ENCODE data around the gene OR2AG2.

Gene OR2AG2

GRCh38 chr11:6778518-6778917 lies 6.7 kb upstream of the OR2AG2 start:
- Histone ChIP-seq H3K27ac (ENCODE audit: low read depth, low read length, severe bottlenecking) (no peak overlapping the region), H3K9me3 (ENCODE audit: control insufficient read depth, low read length) (no peaks in the 10 kb centered on the region), H3K4me3 (ENCODE audit: extremely low read depth, insufficient read depth, low read length, poor library complexity, severe bottlenecking) (no peak overlapping the region), H3K4me1 (ENCODE audit: control insufficient read depth, insufficient read depth, low read length, poor library complexity, severe bottlenecking) (no peaks in the 10 kb centered on the region), H3K36me3 (ENCODE audit: control insufficient read depth, insufficient read depth, low read length) (no peaks in the 10 kb centered on the region)

DNA sequence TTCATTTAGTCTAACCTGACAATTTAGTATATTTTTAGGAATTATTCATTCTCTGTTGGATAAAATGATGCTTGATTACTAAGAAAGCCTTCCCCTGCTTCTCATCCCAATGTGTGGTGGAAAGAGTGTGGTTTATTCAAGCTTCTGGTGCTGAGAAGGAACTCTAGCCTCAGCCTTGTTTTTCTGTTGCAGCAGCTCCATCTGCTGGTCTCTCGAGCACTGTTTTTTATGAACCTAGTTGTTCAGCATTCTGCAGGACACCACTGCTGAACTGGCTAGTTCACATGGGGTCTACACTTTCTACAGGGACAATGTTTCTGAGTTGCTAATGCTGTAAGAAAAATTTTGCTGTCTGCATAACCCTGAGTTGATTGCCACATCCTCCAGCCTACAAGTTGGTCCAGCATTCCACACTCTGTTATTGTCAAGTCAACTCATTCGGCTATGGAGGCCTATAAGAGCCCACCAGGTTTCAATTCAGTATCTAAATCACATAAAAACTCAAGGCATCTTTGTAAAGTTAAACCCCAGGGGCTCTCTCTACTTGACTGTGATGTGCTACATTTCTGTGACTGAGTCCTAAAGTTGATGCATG lies 14.3 kb downstream of the OR2AG2 start:
- Histone ChIP-seq H3K27ac (ENCODE audit: low read depth, low read length, severe bottlenecking) (no peak overlapping the region), H3K4me1 (ENCODE audit: control insufficient read depth, insufficient read depth, low read length, poor library complexity, severe bottlenecking) (no peaks in the 10 kb centered on the region), H3K36me3 (ENCODE audit: control insufficient read depth, insufficient read depth, low read length) (no peaks in the 10 kb centered on the region), H3K9me3 (ENCODE audit: control insufficient read depth, low read length) (no peaks in the 10 kb centered on the region), H3K4me3 (ENCODE audit: extremely low read depth, insufficient read depth, low read length, poor library complexity, severe bottlenecking) (no peak overlapping the region)
- WGBS, 2 experiments (ENCODE audit: insufficient coverage in 2 of 2) = 0 to 11% methylated on average over 1 of the region's 2 CpGs

DNA sequence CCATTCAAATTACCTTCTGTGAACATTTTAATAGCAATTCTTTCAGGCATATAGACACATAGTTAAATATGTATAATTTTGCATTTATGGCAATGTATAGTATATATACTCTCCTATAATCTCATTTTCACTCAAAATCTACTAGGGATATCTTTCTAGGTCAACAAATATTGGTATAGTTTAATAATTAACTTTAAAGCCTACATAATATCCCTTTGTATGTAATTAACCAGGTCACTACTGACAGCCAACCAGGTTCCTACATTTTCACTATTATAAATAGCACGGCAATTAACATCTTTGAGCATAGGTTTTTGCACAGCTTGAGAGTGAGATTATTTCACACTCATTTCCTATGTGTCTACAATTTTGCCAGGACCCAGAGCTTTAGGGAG lies 15.8 kb downstream of the OR2AG2 start:
- no peaks in the 10 kb centered on the region for H3K4me1 ChIP-seq (ENCODE audit: control insufficient read depth, insufficient read depth, low read length, poor library complexity, severe bottlenecking)
- WGBS, 2 experiments (ENCODE audit: insufficient coverage in 2 of 2) = no CpG with 5 or more reads among the region's 1 CpG
- no peaks in the 10 kb centered on the region for H3K36me3 ChIP-seq (ENCODE audit: control insufficient read depth, insufficient read depth, low read length)
- H3K9me3 ChIP-seq (ENCODE audit: control insufficient read depth, low read length) = no peaks in the 10 kb centered on the region
- no peak overlapping the region for H3K27ac ChIP-seq (ENCODE audit: low read depth, low read length, severe bottlenecking)
- H3K4me3 ChIP-seq (ENCODE audit: extremely low read depth, insufficient read depth, low read length, poor library complexity, severe bottlenecking) = no peak overlapping the region

GRCh38 chr11:6755303-6755952 lies 16.3 kb downstream of the OR2AG2 start:
- 4 to 11% methylated on average over 4 of the region's 5 CpGs for WGBS, 2 experiments (ENCODE audit: insufficient coverage in 2 of 2)
- no peaks in the 10 kb centered on the region for H3K4me1 ChIP-seq (ENCODE audit: control insufficient read depth, insufficient read depth, low read length, poor library complexity, severe bottlenecking)
- H3K27ac ChIP-seq (ENCODE audit: low read depth, low read length, severe bottlenecking) = no peak overlapping the region
- H3K36me3 ChIP-seq (ENCODE audit: control insufficient read depth, insufficient read depth, low read length) = no peaks in the 10 kb centered on the region
- no peaks in the 10 kb centered on the region for H3K9me3 ChIP-seq (ENCODE audit: control insufficient read depth, low read length)
- H3K4me3 ChIP-seq (ENCODE audit: extremely low read depth, insufficient read depth, low read length, poor library complexity, severe bottlenecking) = no peak overlapping the region

- 100% methylated on average over 1 of the region's 3 CpGs; no CpG with 5 or more reads in 1 of the 2 experiments for WGBS, 2 experiments (ENCODE audit: insufficient coverage in 2 of 2)
- no peaks in the 10 kb centered on the region for H3K36me3 ChIP-seq (ENCODE audit: control insufficient read depth, insufficient read depth, low read length)
- no peak overlapping the region for H3K4me3 ChIP-seq (ENCODE audit: extremely low read depth, insufficient read depth, low read length, poor library complexity, severe bottlenecking)
These were observed 24.6 kb downstream of the OR2AG2 start for GRCh38 chr11:6747097-6747668.

GRCh38 chr11:6746626-6747025 lies 25.1 kb downstream of the OR2AG2 start:
- Histone ChIP-seq H3K4me1 (ENCODE audit: control insufficient read depth, insufficient read depth, low read length, poor library complexity, severe bottlenecking) (no peaks in the 10 kb centered on the region), H3K9me3 (ENCODE audit: control insufficient read depth, low read length) (no peaks in the 10 kb centered on the region), H3K27ac (ENCODE audit: low read depth, low read length, severe bottlenecking) (no peak overlapping the region), H3K4me3 (ENCODE audit: extremely low read depth, insufficient read depth, low read length, poor library complexity, severe bottlenecking) (no peak overlapping the region), H3K36me3 (ENCODE audit: control insufficient read depth, insufficient read depth, low read length) (no peaks in the 10 kb centered on the region)
- no CpG with 5 or more reads among the region's 1 CpG for WGBS, 2 experiments (ENCODE audit: insufficient coverage in 2 of 2)

More at GRCh38 chr11:6747097-6747668, 24.6 kb downstream of the OR2AG2 start:
- no peaks in the 10 kb centered on the region for H3K9me3 ChIP-seq (ENCODE audit: control insufficient read depth, low read length)
- H3K27ac ChIP-seq (ENCODE audit: low read depth, low read length, severe bottlenecking) = no peak overlapping the region
- H3K4me1 ChIP-seq (ENCODE audit: control insufficient read depth, insufficient read depth, low read length, poor library complexity, severe bottlenecking) = no peaks in the 10 kb centered on the region

DNA sequence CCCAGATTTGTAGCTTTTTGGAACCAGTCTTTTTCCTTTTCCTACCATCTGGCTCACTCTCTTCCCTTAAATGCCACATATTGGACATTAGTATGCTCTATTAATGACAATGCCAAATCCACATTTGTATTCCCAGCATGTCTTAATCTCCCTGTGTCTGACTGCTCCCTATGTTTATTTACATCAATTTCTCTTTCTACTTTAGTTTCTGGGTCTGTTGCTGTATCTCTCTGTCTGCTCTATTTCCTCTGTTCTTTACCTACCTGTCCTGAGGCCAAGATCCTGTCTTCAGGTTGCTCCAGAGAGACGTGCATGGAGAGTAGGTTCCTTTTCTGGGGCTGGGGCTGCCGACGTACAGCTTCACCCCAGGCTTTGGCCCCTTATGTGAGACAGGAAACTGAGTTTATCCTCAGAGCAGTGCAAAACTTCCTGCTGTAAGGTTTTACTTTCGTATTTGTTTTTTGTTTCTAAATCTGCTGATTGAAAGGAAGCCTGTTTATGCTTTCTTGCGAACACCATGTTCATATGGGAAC lies 25.6 kb downstream of the OR2AG2 start:
- WGBS, 2 experiments (ENCODE audit: insufficient coverage in 2 of 2) = 85 to 91% methylated on average over 4 to 5 of the region's 5 CpGs
- Histone ChIP-seq H3K36me3 (ENCODE audit: control insufficient read depth, insufficient read depth, low read length) (no peaks in the 10 kb centered on the region), H3K9me3 (ENCODE audit: control insufficient read depth, low read length) (no peaks in the 10 kb centered on the region), H3K27ac (ENCODE audit: low read depth, low read length, severe bottlenecking) (no peak overlapping the region), H3K4me1 (ENCODE audit: control insufficient read depth, insufficient read depth, low read length, poor library complexity, severe bottlenecking) (no peaks in the 10 kb centered on the region), H3K4me3 (ENCODE audit: extremely low read depth, insufficient read depth, low read length, poor library complexity, severe bottlenecking) (no peak overlapping the region)

- H3K4me1 ChIP-seq (ENCODE audit: control insufficient read depth, insufficient read depth, low read length, poor library complexity, severe bottlenecking) = no peaks in the 10 kb centered on the region
- H3K4me3 ChIP-seq (ENCODE audit: extremely low read depth, insufficient read depth, low read length, poor library complexity, severe bottlenecking) = no peak overlapping the region
- no peaks in the 10 kb centered on the region for H3K36me3 ChIP-seq (ENCODE audit: control insufficient read depth, insufficient read depth, low read length)
- H3K9me3 ChIP-seq (ENCODE audit: control insufficient read depth, low read length) = no peaks in the 10 kb centered on the region
- 80 to 95% methylated on average over 1 to 2 of the region's 2 CpGs for WGBS, 2 experiments (ENCODE audit: insufficient coverage in 2 of 2)
- H3K27ac ChIP-seq (ENCODE audit: low read depth, low read length, severe bottlenecking) = no peak overlapping the region
These were observed 26.2 kb downstream of the OR2AG2 start for GRCh38 chr11:6745465-6746015.

DNA sequence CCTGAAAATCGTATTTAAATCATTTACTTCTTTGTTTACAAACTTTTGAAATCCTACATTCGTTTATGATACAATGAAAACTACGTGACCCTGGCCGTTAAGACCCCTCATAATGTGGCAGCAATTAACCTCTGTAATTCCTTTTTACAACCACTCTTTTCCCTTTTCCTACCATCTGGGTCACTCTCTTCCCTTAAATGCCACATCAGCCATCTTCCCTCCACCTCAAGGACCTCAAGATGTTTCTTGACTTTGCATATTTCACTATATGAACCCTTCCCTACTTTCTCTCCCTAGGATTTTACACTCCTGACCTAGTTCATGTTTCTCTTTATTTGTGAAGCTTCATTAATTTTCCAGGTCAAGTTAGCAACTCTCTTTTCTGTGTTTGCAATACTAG lies 26.8 kb downstream of the OR2AG2 start:
- 88 to 95% methylated on average over 4 of the region's 4 CpGs for WGBS, 2 experiments (ENCODE audit: insufficient coverage in 2 of 2)
- no peaks in the 10 kb centered on the region for H3K4me1 ChIP-seq (ENCODE audit: control insufficient read depth, insufficient read depth, low read length, poor library complexity, severe bottlenecking)
- H3K4me3 ChIP-seq (ENCODE audit: extremely low read depth, insufficient read depth, low read length, poor library complexity, severe bottlenecking) = no peak overlapping the region
- H3K9me3 ChIP-seq (ENCODE audit: control insufficient read depth, low read length) = no peaks in the 10 kb centered on the region
- H3K27ac ChIP-seq (ENCODE audit: low read depth, low read length, severe bottlenecking) = no peak overlapping the region
- H3K36me3 ChIP-seq (ENCODE audit: control insufficient read depth, insufficient read depth, low read length) = no peaks in the 10 kb centered on the region

- 74 to 77% methylated on average over 5 to 6 of the region's 7 CpGs for WGBS, 2 experiments (ENCODE audit: insufficient coverage in 2 of 2)
- H3K4me1 ChIP-seq (ENCODE audit: control insufficient read depth, insufficient read depth, low read length, poor library complexity, severe bottlenecking) = no peaks in the 10 kb centered on the region
- H3K27ac ChIP-seq (ENCODE audit: low read depth, low read length, severe bottlenecking) = no peak overlapping the region
- no peak overlapping the region for H3K4me3 ChIP-seq (ENCODE audit: extremely low read depth, insufficient read depth, low read length, poor library complexity, severe bottlenecking)
- no peaks in the 10 kb centered on the region for H3K36me3 ChIP-seq (ENCODE audit: control insufficient read depth, insufficient read depth, low read length)
- H3K9me3 ChIP-seq (ENCODE audit: control insufficient read depth, low read length) = no peaks in the 10 kb centered on the region
These were observed 29.5 kb downstream of the OR2AG2 start for GRCh38 chr11:6742260-6742659.

DNA sequence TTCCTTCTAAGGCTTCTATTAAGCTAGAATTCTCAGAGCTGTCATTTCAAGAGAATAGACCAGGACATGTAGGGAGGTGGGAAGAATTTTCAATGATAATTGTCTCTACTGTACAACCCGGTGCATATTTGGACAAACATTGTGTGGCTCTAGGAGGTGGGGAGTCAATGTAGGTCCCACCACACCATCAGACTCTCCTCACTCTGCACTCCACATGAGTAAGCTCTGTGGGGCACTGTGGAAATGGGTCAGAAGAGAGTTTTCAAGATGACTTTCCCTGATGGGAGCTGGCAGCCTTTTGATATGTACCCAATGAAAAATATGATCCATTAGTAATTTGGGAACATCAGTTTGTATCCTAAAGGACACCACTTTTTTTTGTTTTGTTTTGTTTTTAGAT lies 33.2 kb downstream of the OR2AG2 start:
- Histone ChIP-seq H3K4me1 (ENCODE audit: control insufficient read depth, insufficient read depth, low read length, poor library complexity, severe bottlenecking) (no peaks in the 10 kb centered on the region), H3K27ac (ENCODE audit: low read depth, low read length, severe bottlenecking) (no peak overlapping the region), H3K4me3 (ENCODE audit: extremely low read depth, insufficient read depth, low read length, poor library complexity, severe bottlenecking) (no peak overlapping the region), H3K9me3 (ENCODE audit: control insufficient read depth, low read length) (peaks cover 3% of the 10 kb centered on the region), H3K36me3 (ENCODE audit: control insufficient read depth, insufficient read depth, low read length) (no peaks in the 10 kb centered on the region)
- no CpG with 5 or more reads among the region's 1 CpG for WGBS, 2 experiments (ENCODE audit: insufficient coverage in 2 of 2)

Measured in mesodermal cell (in vitro differentiated cells).